Hippocampal formation (tissue), 2 donors: ENCODE results near the gene CCDC81.

ENCODE experiments used
- DNase-seq, 2 donors: peaks; one replicate each; lab custom pipeline; 2025; lab: John Stamatoyannopoulos, UW

CCDC81 gene

GRCh38 chr11:86464509-86465221, 90.0 kb downstream of the CCDC81 start:
- DNase-seq, result no peak

- DNase-seq, result no peak
Observed at GRCh38 chr11:86468169-86468568, 93.5 kb downstream of the CCDC81 start.

- no peak for DNase-seq
Observed at GRCh38 chr11:86469491-86470388, 95.1 kb downstream of the CCDC81 start.
